Right renal cortex interstitium (tissue), 3 donors: Measurements from ENCODE around the gene FXYD5. TPM values are rescaled to one million over a fixed set of nuclear protein-coding genes. Genes with fewer than 3 reads are reported as not detected.

Experiments used
- DNase-seq, 3 donors: peaks; one replicate each; pipeline ENCODE4 v3.0.0-alpha.2; 2013; ENCODE audit warnings: low read depth in 3 of 3, low spot score in 2 of 3
- polyA plus RNA-seq, 3 donors: library from polyadenylated mRNA; unstranded; fragments of 120-200 nt; gene quantifications; one replicate each; pipeline ENCODE4 v1.2.1, GENCODE V29; 2013; ENCODE audit not compliant: insufficient read length in 3 of 3

FXYD5 gene, protein sequence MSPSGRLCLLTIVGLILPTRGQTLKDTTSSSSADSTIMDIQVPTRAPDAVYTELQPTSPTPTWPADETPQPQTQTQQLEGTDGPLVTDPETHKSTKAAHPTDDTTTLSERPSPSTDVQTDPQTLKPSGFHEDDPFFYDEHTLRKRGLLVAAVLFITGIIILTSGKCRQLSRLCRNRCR
- polyA plus RNA-seq = 10 to 100 TPM; 19.1 to 36.7 (median 25.5) TPM

DNA sequence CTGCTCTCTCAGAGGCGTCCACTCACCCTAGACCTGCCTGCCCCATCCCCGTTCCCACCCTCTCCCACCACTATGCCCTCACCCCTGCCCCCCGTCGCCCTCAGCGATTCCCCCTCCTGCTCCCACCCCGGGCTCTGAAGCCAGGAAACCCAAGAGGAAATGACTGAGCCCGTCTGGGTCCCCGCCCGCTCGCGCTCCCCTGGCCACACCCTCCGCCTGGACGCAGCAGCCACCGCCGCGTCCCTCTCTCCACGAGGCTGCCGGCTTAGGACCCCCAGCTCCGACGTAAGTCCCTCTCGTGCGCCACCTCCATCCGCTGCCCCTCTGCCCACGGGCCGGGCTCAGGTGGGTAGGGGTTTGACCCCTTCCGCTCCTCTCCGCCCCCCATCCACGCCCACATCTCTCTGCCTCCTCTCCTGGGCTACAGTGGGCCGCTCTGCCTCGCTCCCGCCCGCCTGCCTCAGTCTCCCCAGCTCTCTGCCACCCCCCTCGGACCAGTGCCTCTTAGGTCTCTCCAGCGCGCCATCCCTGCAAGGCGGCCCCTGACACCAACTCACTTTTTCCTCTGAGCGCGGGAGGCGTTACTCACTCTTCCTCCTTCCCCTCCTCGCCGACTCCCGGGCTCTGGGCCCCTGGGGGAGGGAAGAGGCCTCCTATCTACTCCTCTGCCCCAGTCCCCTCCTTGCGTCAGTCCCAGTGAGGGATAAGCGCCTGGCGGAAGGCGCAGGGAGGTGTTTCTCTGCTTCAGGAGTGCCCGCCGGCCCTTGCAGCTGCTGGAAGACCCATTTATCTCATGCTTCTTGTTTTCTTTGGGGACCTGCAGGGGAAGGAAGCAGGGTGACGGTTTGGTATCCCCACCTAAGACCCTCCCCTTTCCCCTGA, at the start of gene FXYD5:
Gene FXYD5, plus strand, starts transcription at position 211 of the 882 bp plus-strand sequence. CDS start 816 bp downstream, outside the sequence.
- no peak for DNase-seq

- DNase-seq = no peak
These were observed 49.5 kb upstream of the FXYD5 start for GRCh38 chr19:35105047-35105410.

DNA sequence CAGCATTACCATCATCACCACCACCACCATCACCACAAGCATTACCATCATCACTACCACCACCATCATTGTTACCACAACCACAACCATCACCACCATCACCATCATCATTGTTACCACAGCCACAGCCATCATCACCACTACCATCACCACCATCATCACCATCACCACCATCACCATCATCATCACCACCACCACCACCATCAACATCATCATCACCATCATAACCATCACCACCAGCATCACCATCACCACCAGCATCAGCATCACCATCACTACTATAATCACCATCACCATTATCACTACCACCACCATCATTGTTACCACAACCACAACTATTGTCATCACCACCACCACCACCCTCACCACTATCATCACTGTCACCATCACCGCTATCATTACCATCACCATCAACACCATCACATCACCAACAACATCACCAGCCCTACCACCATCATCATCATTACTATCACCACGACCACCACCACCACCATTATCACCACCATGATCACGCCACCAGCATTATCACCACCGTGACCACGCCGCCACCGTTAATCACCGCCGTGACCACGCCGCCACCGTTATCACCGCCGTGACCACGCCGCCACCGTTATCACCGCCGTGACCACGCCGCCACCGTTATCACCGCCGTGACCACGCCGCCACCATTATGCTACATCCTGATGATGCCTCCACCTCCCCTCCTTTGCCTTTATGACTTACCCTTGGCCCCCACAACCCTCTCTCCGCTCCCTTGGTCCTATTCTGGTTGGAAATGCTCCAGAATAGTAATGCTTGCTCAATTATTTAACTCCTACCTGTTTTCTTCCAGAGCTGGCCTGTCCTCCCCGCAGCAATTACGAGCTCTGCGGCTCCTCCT, 48.9 kb upstream of the FXYD5 start:
- no peak for DNase-seq

GRCh38 chr19:35106291-35106583, 48.3 kb upstream of the FXYD5 start:
- DNase-seq = no peak

GRCh38 chr19:35106898-35107541, 47.5 kb upstream of the FXYD5 start:
- no peak for DNase-seq

DNA sequence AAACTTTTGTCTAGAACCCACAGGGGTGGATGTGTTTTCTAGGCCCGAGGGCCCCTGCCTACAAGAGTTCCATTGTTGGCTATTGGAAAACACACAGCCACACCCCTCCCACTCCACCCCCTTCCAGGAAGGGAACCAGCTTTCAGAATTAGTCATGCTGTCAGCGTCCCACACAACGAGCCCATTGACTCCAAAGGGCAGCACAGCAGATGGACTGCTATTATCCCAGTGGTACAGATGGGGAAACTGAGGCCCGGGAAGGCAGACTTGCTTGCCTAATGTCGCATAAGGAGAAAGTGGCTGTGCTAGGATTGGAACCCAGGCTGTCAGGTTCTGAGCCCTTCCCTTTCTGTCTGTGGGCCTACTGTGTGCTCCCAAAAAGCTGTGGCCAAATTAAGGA, 47.0 kb upstream of the FXYD5 start:
- DNase-seq = no peak

DNA sequence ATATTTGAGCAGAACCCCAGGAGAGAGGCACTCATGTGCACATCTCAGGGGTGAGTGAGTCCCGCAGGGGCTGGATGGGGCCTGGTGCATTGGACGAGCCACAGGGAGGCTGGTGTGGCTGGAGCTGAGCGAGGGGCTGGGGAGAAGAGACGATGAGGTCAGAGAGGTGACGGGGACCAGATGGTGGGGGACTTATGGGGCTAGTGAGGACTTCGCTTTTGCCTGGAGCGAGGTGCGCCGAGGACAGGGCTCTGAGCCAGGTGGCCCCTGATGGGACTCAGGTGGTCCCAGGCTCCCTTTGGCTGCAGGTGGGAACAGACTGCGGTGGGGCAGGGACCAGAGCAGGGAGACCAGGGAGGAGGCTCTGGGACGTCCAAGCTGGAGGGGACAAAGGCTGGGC, 45.8 kb upstream of the FXYD5 start:
- no peak for DNase-seq

DNA sequence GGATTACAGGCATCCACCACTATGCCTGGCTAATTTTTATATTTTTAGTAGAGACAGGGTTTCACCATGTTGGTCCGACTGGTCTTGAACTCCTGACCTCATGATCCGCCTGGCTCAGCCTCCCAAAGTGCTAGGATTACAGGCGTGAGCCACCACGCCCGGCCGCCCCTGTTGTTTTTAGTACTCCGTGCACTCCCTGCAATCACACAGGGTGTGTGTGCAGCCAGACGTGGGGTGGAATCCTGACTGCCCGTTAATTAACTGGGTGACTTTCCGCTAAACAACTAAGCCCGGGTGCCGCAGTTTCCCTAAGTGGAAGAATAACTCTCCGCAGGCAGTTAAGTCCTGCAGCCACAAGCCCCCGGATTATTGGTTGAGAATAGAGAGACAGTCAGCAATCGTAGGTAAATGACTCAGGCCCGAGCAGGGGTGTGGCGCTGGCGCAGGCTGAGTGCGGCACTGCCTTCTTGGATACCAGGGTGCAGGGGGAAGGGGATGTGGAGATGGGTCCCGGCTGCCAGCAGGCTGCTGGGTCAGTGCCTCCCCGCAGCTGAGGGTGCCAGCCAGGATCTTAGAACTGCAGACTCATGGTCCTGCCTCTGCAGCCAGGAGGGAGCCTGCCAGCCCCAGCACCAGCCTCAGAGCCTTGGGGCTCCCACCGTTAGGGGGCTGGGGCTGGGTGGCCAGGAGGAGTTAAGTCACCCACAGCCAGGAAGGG, 45.0 kb upstream of the FXYD5 start:
- no peak for DNase-seq

GRCh38 chr19:35110974-35111373, 43.6 kb upstream of the FXYD5 start:
- DNase-seq = no peak

GRCh38 chr19:35112995-35113688, 41.4 kb upstream of the FXYD5 start:
- no peak for DNase-seq

DNA sequence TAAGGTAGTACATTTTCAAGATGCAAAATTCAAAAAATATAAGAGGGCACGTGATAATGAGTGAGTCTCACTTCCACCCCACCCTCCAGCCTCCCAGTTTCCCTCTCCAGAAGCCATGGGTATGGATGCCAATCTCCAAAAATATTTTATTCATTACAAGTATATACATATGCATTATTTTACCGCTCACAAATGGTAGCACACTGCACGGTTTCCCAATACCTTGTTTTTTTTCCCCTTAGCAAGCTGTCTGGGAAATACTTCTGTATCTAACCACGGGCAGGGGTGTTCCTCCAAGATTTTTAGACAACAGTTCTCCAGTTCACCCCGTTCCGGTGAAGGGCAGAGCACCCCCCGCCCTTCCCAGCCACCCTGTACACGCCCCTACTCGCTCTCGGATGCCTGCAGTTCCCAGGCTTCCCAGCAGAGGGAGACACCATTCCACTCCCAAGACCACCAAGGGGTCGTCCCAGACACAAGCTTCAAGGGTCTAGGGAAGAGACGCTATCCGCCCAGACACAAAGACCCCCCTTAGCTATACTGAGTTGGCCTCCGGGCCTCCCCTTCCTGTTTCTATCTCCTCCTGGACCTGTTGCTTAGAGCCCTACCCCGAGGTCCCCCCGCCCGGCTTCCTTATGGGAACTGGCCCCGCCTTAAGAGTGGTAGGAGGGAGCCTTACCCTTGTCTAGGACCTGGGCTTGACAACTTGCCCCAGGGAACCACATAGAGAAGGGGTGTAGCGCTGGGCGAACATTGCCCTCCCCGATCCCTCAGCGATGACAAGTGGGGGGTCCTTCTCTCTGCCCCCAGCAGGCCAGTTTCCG, 40.0 kb upstream of the FXYD5 start:
- peak in 2 of 3 donors; percentile 69 to 72 for DNase-seq

DNA sequence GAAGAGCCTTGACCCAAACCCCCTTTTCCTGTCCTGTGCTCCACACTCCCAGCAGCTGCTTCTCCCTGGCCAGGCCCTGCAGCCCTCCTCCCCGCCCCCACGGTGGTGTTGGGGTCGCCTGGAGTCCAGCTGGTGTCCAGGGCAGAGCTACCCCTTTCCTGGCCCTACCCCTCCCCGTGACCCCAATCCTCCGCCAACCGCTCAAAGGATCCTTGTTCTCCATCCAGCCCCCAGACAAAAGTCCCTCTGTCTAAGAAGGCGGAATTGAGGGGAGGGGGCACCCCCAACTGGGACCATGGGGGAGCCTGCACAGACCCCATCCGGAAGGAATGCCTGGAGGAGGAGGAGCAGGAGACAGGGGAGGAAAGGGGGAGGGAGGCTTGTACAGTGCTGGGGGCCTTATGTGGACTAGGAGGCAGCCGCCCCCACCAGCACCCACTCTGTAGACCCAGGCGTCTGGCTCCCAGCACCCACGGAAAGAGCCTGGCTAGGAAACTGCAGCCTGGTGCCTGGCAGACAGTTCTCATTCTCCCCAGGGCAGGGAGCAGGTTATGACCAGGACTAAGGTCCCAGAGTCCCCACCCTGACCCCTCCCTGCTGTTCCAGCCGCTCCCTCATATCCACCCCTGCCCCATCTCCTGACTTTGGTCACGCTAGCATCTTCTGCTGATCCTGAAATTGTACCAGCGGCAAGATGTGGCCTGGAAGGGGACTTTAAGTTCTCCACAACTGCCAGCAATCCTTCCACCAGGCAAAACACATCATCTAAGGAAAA, 39.2 kb upstream of the FXYD5 start, which contains the start of gene FXYD3:
Gene FXYD3, plus strand, starts transcription at position 647 of the 775 bp plus-strand sequence. CDS start 3,554 bp downstream, outside the sequence.
- no peak for DNase-seq

- DNase-seq = no peak
These were observed 38.3 kb upstream of the FXYD5 start for GRCh38 chr19:35116072-35116801.

GRCh38 chr19:35117116-35117515, 37.4 kb upstream of the FXYD5 start:
- no peak for DNase-seq

- DNase-seq = no peak
These were observed 36.7 kb upstream of the FXYD5 start for GRCh38 chr19:35117799-35118198.

GRCh38 chr19:35118268-35119020, 36.1 kb upstream of the FXYD5 start:
- DNase-seq = no peak
